H9 (cell line): ENCODE data around the gene KCNK16. TPM values are rescaled to one million over a fixed set of nuclear protein-coding genes. Genes with fewer than 3 reads are reported as not detected.

Experiments used
- DNase-seq: peaks from one replicate; pipeline ENCODE4 v3.0.0-alpha.2; 2017
- H2AFZ ChIP-seq: one replicate; pipeline ENCODE4 v1.6.1; 2013; ENCODE audit warnings: mild to moderate bottlenecking, low read length, control low read depth, moderate library complexity
- H2AK5ac ChIP-seq: 2 replicates; pipeline ENCODE4 v1.6.1; 2013; ENCODE audit warnings: low read length, control low read depth, mixed read lengths; ENCODE audit not compliant: insufficient read length
- H2BK120ac ChIP-seq: one replicate; pipeline ENCODE4 v1.6.1; 2013; ENCODE audit warnings: low read depth, mild to moderate bottlenecking, low read length, control low read depth, inconsistent platforms; ENCODE audit not compliant: poor library complexity, severe bottlenecking
- H2BK12ac ChIP-seq: 2 replicates; pipeline ENCODE4 v1.6.1; 2013; ENCODE audit warnings: low read length, control low read depth, mixed read lengths, low read depth; ENCODE audit not compliant: insufficient read length
- H2BK15ac ChIP-seq: 2 replicates; pipeline ENCODE4 v1.6.1; 2013; ENCODE audit warnings: low read depth, low read length, control low read depth
- H2BK20ac ChIP-seq: one replicate; pipeline ENCODE4 v1.6.1; 2013; ENCODE audit warnings: low read depth, mild to moderate bottlenecking, low read length, control low read depth, inconsistent platforms; ENCODE audit not compliant: poor library complexity, severe bottlenecking
- H2BK5ac ChIP-seq: 2 replicates; pipeline ENCODE4 v1.6.1; 2013; ENCODE audit warnings: low read length, control low read depth, mixed read lengths; ENCODE audit not compliant: insufficient read length
- H3K14ac ChIP-seq: 2 replicates; pipeline ENCODE4 v1.6.1; 2013; ENCODE audit warnings: low read length, control low read depth; ENCODE audit not compliant: insufficient read depth
- H3K18ac ChIP-seq: 2 replicates; pipeline ENCODE4 v1.6.1; 2013; ENCODE audit warnings: low read depth, mild to moderate bottlenecking, mixed read lengths, low read length, control low read depth; ENCODE audit not compliant: insufficient read length
- H3K23ac ChIP-seq: 2 replicates; pipeline ENCODE4 v1.6.1; 2013; ENCODE audit warnings: low read length, control low read depth, mixed read lengths, low read depth; ENCODE audit not compliant: insufficient read length
- H3K23me2 ChIP-seq: 2 replicates; pipeline ENCODE4 v1.6.1; 2013; ENCODE audit warnings: low read depth, mild to moderate bottlenecking, mixed read lengths, low read length, control low read depth; ENCODE audit not compliant: insufficient read length, poor library complexity, severe bottlenecking
- H3K27ac ChIP-seq: 2 replicates; pipeline ENCODE4 v1.5.1; 2013; ENCODE audit warnings: low read length, control low read depth, mixed read lengths, low read depth; ENCODE audit not compliant: insufficient read length
- H3K27me3 ChIP-seq: 2 replicates; pipeline ENCODE4 v1.6.1; 2013; ENCODE audit warnings: low read length, control low read depth, inconsistent platforms; ENCODE audit not compliant: insufficient read depth
- H3K4ac ChIP-seq: 2 replicates; pipeline ENCODE4 v1.6.1; 2013; ENCODE audit warnings: low read depth, mild to moderate bottlenecking, control low read depth, inconsistent platforms, low read length, moderate library complexity
- H3K4me1 ChIP-seq: 2 replicates; pipeline ENCODE4 v1.6.1; 2013; ENCODE audit warnings: low read length, control low read depth, inconsistent platforms; ENCODE audit not compliant: insufficient read depth
- H3K4me2 ChIP-seq: 2 replicates; pipeline ENCODE4 v1.6.1; 2013; ENCODE audit warnings: low read length, control low read depth, mixed read lengths; ENCODE audit not compliant: insufficient read length, insufficient read depth
- H3K56ac ChIP-seq: 2 replicates; pipeline ENCODE4 v1.6.1; 2013; ENCODE audit warnings: low read depth, mild to moderate bottlenecking, mixed read lengths, low read length, control low read depth; ENCODE audit not compliant: insufficient read length
- H3K79me1 ChIP-seq: 2 replicates; pipeline ENCODE4 v1.6.1; 2013; ENCODE audit warnings: low read depth, mild to moderate bottlenecking, moderate library complexity, low read length, control low read depth, inconsistent platforms; ENCODE audit not compliant: insufficient read depth, poor library complexity, severe bottlenecking
- H3K79me2 ChIP-seq: 2 replicates; pipeline ENCODE4 v1.6.1; 2013; ENCODE audit warnings: low read length, control low read depth, inconsistent platforms; ENCODE audit not compliant: insufficient read depth
- H3K9ac ChIP-seq: 2 replicates; pipeline ENCODE4 v1.6.1; 2013; ENCODE audit warnings: low read length, control low read depth, mixed read lengths; ENCODE audit not compliant: insufficient read length; ENCODE audit errors: extremely low read depth
- H3K9me3 ChIP-seq: one replicate; pipeline ENCODE4 v1.6.1; 2013; ENCODE audit warnings: low read depth, low read length, inconsistent platforms; ENCODE audit not compliant: control insufficient read depth
- H3T11ph ChIP-seq: one replicate; pipeline ENCODE4 v1.6.1; 2013; ENCODE audit warnings: mild to moderate bottlenecking, low read length, control low read depth, inconsistent platforms
- H4K20me1 ChIP-seq: one replicate; pipeline ENCODE4 v1.6.1; 2013; ENCODE audit not compliant: control insufficient read depth, insufficient read length, insufficient read depth
- H4K5ac ChIP-seq: 2 replicates; pipeline ENCODE4 v1.6.1; 2013; ENCODE audit warnings: low read depth, mild to moderate bottlenecking, mixed read lengths, low read length, control low read depth; ENCODE audit not compliant: insufficient read length
- H4K8ac ChIP-seq: replicated peaks from 2 replicates; pipeline ENCODE4 v1.6.1; 2013; ENCODE audit warnings: low read length, control low read depth, mixed read lengths, low read depth; ENCODE audit not compliant: insufficient read length
- H4K91ac ChIP-seq: 2 replicates; pipeline ENCODE4 v1.6.1; 2013; ENCODE audit warnings: low read depth, mild to moderate bottlenecking, moderate library complexity, mixed read lengths, low read length, control low read depth; ENCODE audit not compliant: insufficient read length
- H3K27ac Mint-ChIP-seq, 3 experiments: 2 replicates in 2 of 3; 3 replicates in 1 of 3; pipeline ENCODE4 v1.8.0; 2020 to 2021; ENCODE audit warnings: mixed read lengths in 3 of 3, mild to moderate bottlenecking in 1 of 3, moderate library complexity in 1 of 3
- H3K27me3 Mint-ChIP-seq: 2 replicates; pipeline ENCODE4 v1.8.0; 2021; ENCODE audit warnings: low read depth, mild to moderate bottlenecking, moderate library complexity, mixed read lengths
- H3K36me3 Mint-ChIP-seq, 3 experiments: 2 replicates in 2 of 3; 3 replicates in 1 of 3; pipeline ENCODE4 v1.8.0; 2020 to 2021; ENCODE audit warnings: low read depth in 3 of 3, mixed read lengths in 3 of 3; ENCODE audit not compliant: insufficient read depth in 1 of 3
- H3K4me1 Mint-ChIP-seq, 2 experiments: 2 replicates each; pipeline ENCODE4 v1.8.0; 2020; ENCODE audit warnings: mixed read lengths in 2 of 2
- H3K4me3 Mint-ChIP-seq, 2 experiments: 2 replicates in 1 of 2; 3 replicates in 1 of 2; pipeline ENCODE4 v1.8.0; 2020 to 2021; ENCODE audit warnings: mild to moderate bottlenecking in 2 of 2, mixed read lengths in 2 of 2, moderate library complexity in 1 of 2
- H3K9me3 Mint-ChIP-seq, 2 experiments: 2 replicates in 1 of 2; 3 replicates in 1 of 2; pipeline ENCODE4 v1.8.0; 2020; ENCODE audit warnings: mild to moderate bottlenecking in 2 of 2, mixed read lengths in 2 of 2, moderate library complexity in 1 of 2
- WGBS: extraction: QIAGEN DNeasy Blood & Tissue Kit; methylation state at CpG from one replicate; pipeline ENCODE4 v1.1.7; 2013; ENCODE audit warnings: missing lambda C conversion rate, low lambda C conversion rate, mixed read lengths; ENCODE audit not compliant: insufficient read length; ENCODE audit errors: extremely low coverage; 5-methylcytosine and 5-hydroxymethylcytosine counted together
- total RNA-seq: library from RNA; stranded (reverse); gene quantifications from 2 replicates; pipeline ENCODE4 v1.2.1, GENCODE V29; 2021
- TF ChIP-seq, protein P1 (sequence below): fragments of 200-600 bp; sonication (generic); conservative IDR thresholded peaks from 3 replicates; pipeline ENCODE4 v1.8.0; 2021; ENCODE audit warnings: antibody characterized with exemption, mild to moderate bottlenecking

KCNK16 gene
- total RNA-seq, 1 experiment from 2014 or later: not detected

DNA sequence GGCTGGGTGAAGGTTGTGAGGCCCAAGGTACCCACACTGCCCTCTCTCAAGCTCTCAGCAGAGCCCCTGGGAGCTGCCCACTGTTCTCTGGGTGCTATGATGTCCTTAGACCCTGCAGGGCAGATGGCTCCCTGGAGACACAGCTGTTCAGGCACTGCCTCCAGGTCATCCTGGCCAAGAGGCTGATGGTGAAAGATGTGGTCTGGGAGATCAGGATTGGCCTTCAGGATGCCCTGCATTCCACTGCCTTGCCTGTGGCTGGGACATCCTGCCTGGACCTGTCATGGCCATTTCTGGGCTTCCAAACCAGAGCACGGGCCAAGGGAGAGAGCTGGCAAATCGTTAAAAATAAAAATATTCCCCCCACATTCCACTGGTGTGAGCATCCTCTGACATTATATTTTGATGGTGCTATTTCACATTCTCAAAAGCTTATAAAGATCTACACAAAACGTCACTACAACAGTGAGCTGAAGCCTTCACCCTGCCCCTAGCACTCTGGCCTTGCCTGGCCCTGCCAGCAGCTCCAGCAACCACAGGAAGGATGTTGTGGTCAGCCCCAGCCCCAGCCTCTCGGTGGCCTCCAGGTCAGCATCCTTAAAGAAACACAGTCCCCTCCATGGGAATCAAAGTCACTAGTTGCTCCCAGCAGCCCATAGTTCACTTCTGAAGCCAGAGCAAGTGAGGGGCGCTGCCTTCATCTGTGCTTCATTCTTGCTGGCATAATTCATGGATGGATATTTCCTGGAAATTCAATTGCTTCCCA lies 13.5 kb upstream of the KCNK16 start:
- Histone ChIP-seq H3K23me2 (no peaks in the 10 kb centered on the region), H3K23ac (no peak overlapping the region), H3K18ac (no peak overlapping the region), H4K8ac (no peak overlapping the region), H4K5ac (no peak overlapping the region), H3K56ac (no peak overlapping the region), H2BK5ac (no peak overlapping the region), H4K91ac (no peak overlapping the region), H4K20me1 (no peaks in the 10 kb centered on the region), H2BK12ac (no peak overlapping the region), H2BK20ac (no peak overlapping the region), H3K4me2 (no peak overlapping the region), H3K27ac (no peak overlapping the region), H3K9me3 (no peaks in the 10 kb centered on the region), H2AFZ (no peak overlapping the region), H2BK120ac (no peak overlapping the region), H3T11ph (no peak overlapping the region), H3K4ac (no peak overlapping the region), H3K79me2 (no peaks in the 10 kb centered on the region), H2BK15ac (no peak overlapping the region), H2AK5ac (no peak overlapping the region), H3K14ac (no peak overlapping the region), H3K79me1 (no peaks in the 10 kb centered on the region), H3K9ac (no peak overlapping the region), H3K4me1 (no peaks in the 10 kb centered on the region; the same call in 1 of the 2 replicates), H3K27me3 (no peaks in the 10 kb centered on the region)
- Mint-ChIP-seq H3K36me3 (no peaks in the 10 kb centered on the region), H3K27ac (peak overlapping the region in 2 of 3 experiments; percentile 22 to 75; a peak in 1 of 7 replicates), H3K27me3 (peaks cover 22% of the 10 kb centered on the region), H3K4me3 (no peak overlapping the region), H3K9me3 (no peaks in the 10 kb centered on the region), H3K4me1 (peaks cover 12 to 26% of the 10 kb centered on the region in 2 experiments)
- WGBS: no CpG with 5 or more reads among the region's 5 CpGs
- TF ChIP-seq, protein P1, sequence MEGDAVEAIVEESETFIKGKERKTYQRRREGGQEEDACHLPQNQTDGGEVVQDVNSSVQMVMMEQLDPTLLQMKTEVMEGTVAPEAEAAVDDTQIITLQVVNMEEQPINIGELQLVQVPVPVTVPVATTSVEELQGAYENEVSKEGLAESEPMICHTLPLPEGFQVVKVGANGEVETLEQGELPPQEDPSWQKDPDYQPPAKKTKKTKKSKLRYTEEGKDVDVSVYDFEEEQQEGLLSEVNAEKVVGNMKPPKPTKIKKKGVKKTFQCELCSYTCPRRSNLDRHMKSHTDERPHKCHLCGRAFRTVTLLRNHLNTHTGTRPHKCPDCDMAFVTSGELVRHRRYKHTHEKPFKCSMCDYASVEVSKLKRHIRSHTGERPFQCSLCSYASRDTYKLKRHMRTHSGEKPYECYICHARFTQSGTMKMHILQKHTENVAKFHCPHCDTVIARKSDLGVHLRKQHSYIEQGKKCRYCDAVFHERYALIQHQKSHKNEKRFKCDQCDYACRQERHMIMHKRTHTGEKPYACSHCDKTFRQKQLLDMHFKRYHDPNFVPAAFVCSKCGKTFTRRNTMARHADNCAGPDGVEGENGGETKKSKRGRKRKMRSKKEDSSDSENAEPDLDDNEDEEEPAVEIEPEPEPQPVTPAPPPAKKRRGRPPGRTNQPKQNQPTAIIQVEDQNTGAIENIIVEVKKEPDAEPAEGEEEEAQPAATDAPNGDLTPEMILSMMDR: no peak
- no peak for DNase-seq
